ENCODE measurements around the gene PCBD1.

GRCh38 chr10:70887804-70888800 lies at the start of gene PCBD1:
- TF ChIP-seq YY1 (IDR thresholded peaks at IDR 0.05; ENCODE audit: insufficient read depth, insufficient read length) (no peak), SUZ12 (IDR thresholded peaks at IDR 0.05; ENCODE audit: extremely low read depth, insufficient read depth, insufficient read length) (no peak), ZNF274 (IDR thresholded peaks at IDR 0.05; ENCODE audit: low read depth, low read length) (no peak)

Data from NT2/D1 (cell line).